K562 (cell line): ENCODE measurements around the gene LSM6. TPM values are rescaled to one million over a fixed set of nuclear protein-coding genes. Genes with fewer than 3 reads are reported as not detected.

Experiments
- ATAC-seq: fragments of 200-7000 bp; cut with Tn5 transposase; 3 replicates; pipeline ENCODE4 v1.9.1; 2020; ENCODE audit warnings: moderate library complexity
- BruUV-seq: library from RNA; stranded (reverse); fragments of 400-500 nt; replicated peaks from 2 replicates; lab custom pipeline; 2021; lab: Mats Ljungman, UMichigan
- CTCF ChIA-PET: fragments of 300-600 bp; formaldehyde crosslinking; extraction: SDS; loops from one replicate; lab custom pipeline; 2021; ENCODE audit warnings: low intra/inter-chr PET ratio; lab: Yijun Ruan, JAX
- POLR2A ChIA-PET: fragments of 300-600, 350-650 bp; sonication (Branson Sonifier 250); formaldehyde crosslinking; extraction: SDS; loops from one replicate; lab custom pipeline; 2021; ENCODE audit warnings: antibody characterized with exemption, inconsistent platforms; lab: Yijun Ruan, JAX
- DNase-seq, 4 experiments: peaks; one replicate each; pipeline versions ENCODE4 v3.0.0 to v3.0.0-alpha.2; 2011 to 2018; ENCODE audit warnings: low spot score in 3 of 4, mixed read lengths in 3 of 4; ENCODE audit errors: extremely low read depth in 1 of 4
- FAIRE-seq: peaks from 2 replicates; lab custom pipeline; 2011; peaks lifted over from hg19 to GRCh38; lab: Jason Lieb, UNC
- H2AFZ ChIP-seq: 2 replicates; pipeline ENCODE4 v1.6.0; 2011; ENCODE audit warnings: low read depth, low read length, control low read depth, inconsistent platforms
- H3K27ac ChIP-seq: fragments of 200-600 bp; 3 replicates; pipeline ENCODE4 v1.8.0; 2011; ENCODE audit warnings: low read depth, mild to moderate bottlenecking, control low read depth, inconsistent platforms, low read length, moderate library complexity, mixed read lengths; ENCODE audit errors: extremely low read depth
- H3K27me3 ChIP-seq, 2 experiments: fragments of 300-600 bp in 1 of 2; 2 replicates in 1 of 2; 3 replicates in 1 of 2; pipeline versions ENCODE4 v1.6.0 to v1.8.0; 2011; ENCODE audit warnings: inconsistent platforms in 2 of 2, low read length in 2 of 2, mild to moderate bottlenecking in 1 of 2, mixed read lengths in 1 of 2, moderate library complexity in 1 of 2; ENCODE audit not compliant: control insufficient read depth in 2 of 2, insufficient read depth in 2 of 2
- H3K36me3 ChIP-seq: fragments of 300-600 bp; 3 replicates; pipeline ENCODE4 v1.8.0; 2011; ENCODE audit warnings: mild to moderate bottlenecking, low read length, inconsistent platforms; ENCODE audit not compliant: control insufficient read depth, insufficient read depth
- H3K4me1 ChIP-seq, 2 experiments: fragments of 200-600 bp in 1 of 2; replicated peaks in 1 of 2; 2 replicates in 1 of 2; 3 replicates in 1 of 2; pipeline versions ENCODE4 v1.5.1 to v1.8.0; 2011; ENCODE audit warnings: inconsistent platforms in 2 of 2, low read length in 2 of 2, mild to moderate bottlenecking in 1 of 2, mixed read lengths in 1 of 2, moderate library complexity in 1 of 2; ENCODE audit not compliant: control insufficient read depth in 2 of 2, insufficient read depth in 2 of 2
- H3K4me2 ChIP-seq: 2 replicates; pipeline ENCODE4 v1.6.1; 2011; ENCODE audit warnings: low read length, control low read depth, inconsistent platforms, mixed read lengths; ENCODE audit not compliant: insufficient read depth
- H3K4me3 ChIP-seq: fragments of 200-600 bp; sonication (generic), shearing (Covaris generic); 2 replicates; pipeline ENCODE4 v1.5.1; 2016; ENCODE audit warnings: control low read depth, inconsistent platforms
- H3K79me2 ChIP-seq: fragments of 200-600 bp; 3 replicates; pipeline ENCODE4 v1.8.0; 2011; ENCODE audit warnings: low read length, inconsistent platforms; ENCODE audit not compliant: control insufficient read depth, insufficient read depth
- H3K9ac ChIP-seq, 2 experiments: 2 replicates each; pipeline versions ENCODE4 v1.6.0 to v1.6.1; 2011; ENCODE audit warnings: low read depth in 2 of 2, low read length in 2 of 2, control low read depth in 1 of 2, inconsistent platforms in 1 of 2, mild to moderate bottlenecking in 1 of 2, mixed read lengths in 1 of 2; ENCODE audit not compliant: insufficient read depth in 1 of 2
- H3K9me1 ChIP-seq: one replicate; pipeline ENCODE4 v1.6.0; 2011; ENCODE audit warnings: inconsistent platforms, mild to moderate bottlenecking, low read length, moderate library complexity; ENCODE audit not compliant: control insufficient read depth, insufficient read depth
- H3K9me3 ChIP-seq: replicated peaks from 2 replicates; pipeline ENCODE4 v1.5.1; 2011; ENCODE audit warnings: low read depth, low read length, inconsistent platforms; ENCODE audit not compliant: control insufficient read depth, insufficient read depth
- H4K20me1 ChIP-seq: replicated peaks from 2 replicates; pipeline ENCODE4 v1.6.1; 2011; ENCODE audit warnings: low read length, inconsistent platforms, mixed read lengths; ENCODE audit not compliant: control insufficient read depth, insufficient read depth
- ATF7 ChIP-seq: fragments of 450-650 bp; IDR thresholded peaks from 2 replicates; pipeline ENCODE4 v1.7.1; 2014; ENCODE audit warnings: mild to moderate bottlenecking, moderate library complexity
- EP400 ChIP-seq: fragments of 450-650 bp; IDR thresholded peaks from 2 replicates; pipeline ENCODE4 v1.6.1; 2017; ENCODE audit warnings: antibody characterized with exemption, mild to moderate bottlenecking, moderate library complexity
- MED1 ChIP-seq: sonication (generic); formaldehyde crosslinking; IDR thresholded peaks from 2 replicates; pipeline ENCODE4 v1.8.1; 2023; ENCODE audit warnings: missing genetic modification reagents, borderline replicate concordance
- MXI1 ChIP-seq: IDR thresholded peaks from 2 replicates; pipeline ENCODE4 v1.6.1; 2011; ENCODE audit warnings: low read depth, mild to moderate bottlenecking, improper control_type of control experiment, low read length
- PRMT5 ChIP-seq: sonication (generic); formaldehyde crosslinking; IDR thresholded peaks from 2 replicates; pipeline ENCODE4 v1.5.0; 2020; ENCODE audit warnings: missing genetic modification reagents
- ZFP1 ChIP-seq: fragments of 450-650 bp; formaldehyde crosslinking; IDR thresholded peaks from 2 replicates; pipeline ENCODE4 v1.4.0; 2020; ENCODE audit warnings: mild to moderate bottlenecking, mixed read lengths
- ZNF311 ChIP-seq: fragments of 250-450 bp; sonication (Bioruptor Pico); IDR thresholded peaks from 2 replicates; pipeline ENCODE4 v1.4.0; 2020; ENCODE audit warnings: mild to moderate bottlenecking, moderate library complexity
- whole genome bisulfite sequencing: fragments of 100-300 bp; shearing (Covaris generic); methylation state at CpG from one replicate; pipeline ENCODE4 v1.1.6; 2016; ENCODE audit warnings: low coverage, mixed read lengths; ENCODE audit not compliant: insufficient coverage; ENCODE audit errors: missing lambda C conversion rate; 5-methylcytosine and 5-hydroxymethylcytosine counted together
- in situ Hi-C: fragments of 300-500 bp; cut with MboI; formaldehyde crosslinking; loops from 4 replicates; pipeline ENCODE4 v1.15.0; 2018; ENCODE audit warnings: inconsistent platforms, mixed read lengths
- intact Hi-C: fragments of 100-400 bp; cut with micrococcal nuclease; formaldehyde crosslinking; loops from 2 replicates; pipeline ENCODE4 v1.14.2; 2022
- polyA plus RNA-seq, 8 experiments: library from polyadenylated mRNA; depleted of rRNA in 4 of 8; stranded (reverse) in 5 of 8; unstranded in 3 of 8; fragments of >200 nt; fragmentation: Nextera tagmentation in 2 of 8; fragmentation: Illumina TruSeq in 1 of 8; extraction: Ambion mirVana in 2 of 8; extraction: Trizol in 1 of 8; gene quantifications; 2 replicates each; pipeline versions ENCODE4 v1.2.1 to v1.2.3, GENCODE V29; 2011 to 2014; ENCODE audit warnings: inconsistent platforms in 1 of 8, missing spikeins in 1 of 8
- total RNA-seq, 7 experiments: library from RNA; depleted of rRNA in 6 of 7; stranded (reverse); fragments of >200 nt in 6 of 7; fragmentation: Illumina TruSeq in 2 of 7; extraction: Trizol in 2 of 7; gene quantifications; 2 replicates each; pipeline versions ENCODE4 v1.2.1 to v1.2.3, GENCODE V29; 2011 to 2021; ENCODE audit warnings: low replicate concordance in 1 of 7
- TF ChIP-seq, protein P1 (sequence below), 2 experiments: IDR thresholded peaks; 2 replicates each; pipeline ENCODE4 v1.6.1; 2012; ENCODE audit warnings: improper control_type of control experiment in 2 of 2, low read depth in 2 of 2, low read length in 2 of 2, borderline replicate concordance in 1 of 2
- TF ChIP-seq, protein P2 (sequence below): sonication (generic); formaldehyde crosslinking; IDR thresholded peaks from 2 replicates; pipeline ENCODE4 v1.8.1; 2023; ENCODE audit warnings: mild to moderate bottlenecking, missing genetic modification reagents

Gene LSM6
- total and polyA plus RNA-seq, 9 of the 15 experiments (the other 6 are each of a cell fraction or from before 2014, with no cell fraction given), result 39.9 to 150 (median 97.4) TPM

DNA sequence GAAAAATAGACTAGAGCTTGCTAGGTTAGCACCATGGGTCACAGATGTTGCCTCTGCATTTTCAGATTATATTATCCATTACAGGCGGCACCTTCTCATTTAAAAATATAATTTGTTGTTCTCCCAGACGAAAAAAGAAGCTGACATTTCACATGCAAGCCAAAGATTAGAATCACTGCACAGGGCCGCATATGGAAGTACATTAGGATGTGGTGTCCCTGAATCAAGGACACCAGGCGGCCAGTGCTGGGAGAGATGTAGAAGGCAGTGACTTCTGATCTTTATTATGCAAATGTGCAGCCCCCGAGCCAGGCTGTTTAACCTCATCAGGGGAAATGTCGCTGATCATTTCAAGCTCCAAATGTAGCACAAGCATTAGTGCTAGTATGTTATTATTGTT, 61.6 kb downstream of the LSM6 start:
- Histone ChIP-seq H3K4me1 (0 out of 5 replicates have a peak, but pooled peaks cover 0 to under 1% of the 10 kb centered on the region in 2 experiments), H3K27me3 (peaks cover 0 to 37% of the 10 kb centered on the region in 2 experiments; a peak in 3 of 5 replicates), H3K9me3 (no peaks in the 10 kb centered on the region), H3K36me3 (no peaks in the 10 kb centered on the region), H4K20me1 (no peaks in the 10 kb centered on the region; the same call in 1 of the 2 replicates), H3K79me2 (no peaks in the 10 kb centered on the region), H3K27ac (no peak overlapping the region), H3K9ac (no peak overlapping the region), H3K4me3 (no peak overlapping the region), H3K4me2 (no peak overlapping the region), H3K9me1 (no peaks in the 10 kb centered on the region), H2AFZ (no peak overlapping the region)
- no TSS peak for BruUV-seq
- ChIA-PET POLR2A (interaction anchor here (0.9 kb wide), 1 partner anchor 76 kb away, joined by 3 read pairs; no protein-coding TSS in a partner anchor), CTCF (no interaction called here)
- in situ Hi-C loops, result no loop called here
- FAIRE-seq (no peak), ATAC-seq (no peak), DNase-seq (no peak)
- TF ChIP-seq, protein P1, sequence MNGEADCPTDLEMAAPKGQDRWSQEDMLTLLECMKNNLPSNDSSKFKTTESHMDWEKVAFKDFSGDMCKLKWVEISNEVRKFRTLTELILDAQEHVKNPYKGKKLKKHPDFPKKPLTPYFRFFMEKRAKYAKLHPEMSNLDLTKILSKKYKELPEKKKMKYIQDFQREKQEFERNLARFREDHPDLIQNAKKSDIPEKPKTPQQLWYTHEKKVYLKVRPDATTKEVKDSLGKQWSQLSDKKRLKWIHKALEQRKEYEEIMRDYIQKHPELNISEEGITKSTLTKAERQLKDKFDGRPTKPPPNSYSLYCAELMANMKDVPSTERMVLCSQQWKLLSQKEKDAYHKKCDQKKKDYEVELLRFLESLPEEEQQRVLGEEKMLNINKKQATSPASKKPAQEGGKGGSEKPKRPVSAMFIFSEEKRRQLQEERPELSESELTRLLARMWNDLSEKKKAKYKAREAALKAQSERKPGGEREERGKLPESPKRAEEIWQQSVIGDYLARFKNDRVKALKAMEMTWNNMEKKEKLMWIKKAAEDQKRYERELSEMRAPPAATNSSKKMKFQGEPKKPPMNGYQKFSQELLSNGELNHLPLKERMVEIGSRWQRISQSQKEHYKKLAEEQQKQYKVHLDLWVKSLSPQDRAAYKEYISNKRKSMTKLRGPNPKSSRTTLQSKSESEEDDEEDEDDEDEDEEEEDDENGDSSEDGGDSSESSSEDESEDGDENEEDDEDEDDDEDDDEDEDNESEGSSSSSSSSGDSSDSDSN (IDR thresholded peaks at IDR 0.05; ENCODE audit: borderline replicate concordance in 1 of 2, low read depth in 2 of 2, low read length in 2 of 2), result no peak
- no peak for TF ChIP-seq ZFP1
- TF ChIP-seq ZNF311 (CRISPR knock-in tag), result no peak
- no peak for TF ChIP-seq MXI1
- TF ChIP-seq, protein P2, sequence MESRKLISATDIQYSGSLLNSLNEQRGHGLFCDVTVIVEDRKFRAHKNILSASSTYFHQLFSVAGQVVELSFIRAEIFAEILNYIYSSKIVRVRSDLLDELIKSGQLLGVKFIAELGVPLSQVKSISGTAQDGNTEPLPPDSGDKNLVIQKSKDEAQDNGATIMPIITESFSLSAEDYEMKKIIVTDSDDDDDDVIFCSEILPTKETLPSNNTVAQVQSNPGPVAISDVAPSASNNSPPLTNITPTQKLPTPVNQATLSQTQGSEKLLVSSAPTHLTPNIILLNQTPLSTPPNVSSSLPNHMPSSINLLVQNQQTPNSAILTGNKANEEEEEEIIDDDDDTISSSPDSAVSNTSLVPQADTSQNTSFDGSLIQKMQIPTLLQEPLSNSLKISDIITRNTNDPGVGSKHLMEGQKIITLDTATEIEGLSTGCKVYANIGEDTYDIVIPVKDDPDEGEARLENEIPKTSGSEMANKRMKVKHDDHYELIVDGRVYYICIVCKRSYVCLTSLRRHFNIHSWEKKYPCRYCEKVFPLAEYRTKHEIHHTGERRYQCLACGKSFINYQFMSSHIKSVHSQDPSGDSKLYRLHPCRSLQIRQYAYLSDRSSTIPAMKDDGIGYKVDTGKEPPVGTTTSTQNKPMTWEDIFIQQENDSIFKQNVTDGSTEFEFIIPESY (CRISPR knock-in tag), result no peak
- no peak for TF ChIP-seq EP400
- no peak for TF ChIP-seq MED1 (CRISPR knock-in tag)
- no peak for TF ChIP-seq ATF7
- no peak for TF ChIP-seq PRMT5
- intact Hi-C loops, result no loop called here
- 10% methylated on average over 6 of the region's 6 CpGs for WGBS
